Measurements from ENCODE around the gene TPRG1. TPM values are rescaled to one million over a fixed set of nuclear protein-coding genes. Genes with fewer than 3 reads are reported as not detected.

TPRG1 gene
- total and polyA plus RNA-seq, 2 donors (not counting 3 experiments of a cell fraction or from before 2014, with no cell fraction given): 0.30 TPM; not detected in 1

GRCh38 chr3:189308608-189309007, 136.8 kb downstream of the TPRG1 start:
- Histone ChIP-seq H2AFZ (ENCODE audit: low read depth, low read length) (no peak overlapping the region), H3K4me3 (replicated peaks in 1 of 3; ENCODE audit: insufficient read depth in 1 of 3, low read depth in 1 of 3, low read length in 3 of 3) (no peak overlapping the region), H3K9me3 (replicated peaks; ENCODE audit: control insufficient read depth, insufficient read depth, low read length) (no peaks in the 10 kb centered on the region), H3K36me3 (ENCODE audit: control insufficient read depth in 2 of 2, extremely low read depth in 1 of 2, insufficient read depth in 2 of 2, low read length in 2 of 2) (no peaks in the 10 kb centered on the region), H3K27me3 (ENCODE audit: control insufficient read depth in 2 of 2, insufficient read depth in 2 of 2, low read length in 2 of 2) (no peaks in the 10 kb centered on the region), H3K4me2 (ENCODE audit: insufficient read depth, low read length) (no peak overlapping the region), H3K9me1 (replicated peaks; ENCODE audit: control insufficient read depth, extremely low read depth, insufficient read depth, low read length) (no peaks in the 10 kb centered on the region), H3K27ac (ENCODE audit: insufficient read depth, low read depth, low read length) (no peak overlapping the region), H3K9ac (replicated peaks; ENCODE audit: extremely low read depth, insufficient read depth, low read length) (no peak overlapping the region), H3K4me1 (ENCODE audit: control insufficient read depth, extremely low read depth, insufficient read depth, low read length) (no peaks in the 10 kb centered on the region), H3K79me2 (ENCODE audit: control insufficient read depth, insufficient read depth, low read length) (no peaks in the 10 kb centered on the region), H4K20me1 (replicated peaks; ENCODE audit: control insufficient read depth, extremely low read depth, insufficient read depth, low read length) (no peaks in the 10 kb centered on the region)
- DNase-seq (ENCODE audit: low read depth, low spot score): no peak
- TF ChIP-seq POLR2AphosphoS5 (IDR thresholded peaks at IDR 0.05; ENCODE audit: insufficient read depth, low read depth, low read length): no peak
- TF ChIP-seq JUN (IDR thresholded peaks at IDR 0.05; ENCODE audit: borderline replicate concordance, insufficient read depth, insufficient read length, low read depth): no peak
- TF ChIP-seq POLR2A (IDR thresholded peaks at IDR 0.05; ENCODE audit: low read depth, low read length): no peak
- no peak for TF ChIP-seq FOS (IDR thresholded peaks at IDR 0.05; ENCODE audit: borderline replicate concordance, insufficient read depth, low read length)
- TF ChIP-seq MAX (IDR thresholded peaks at IDR 0.05; ENCODE audit: insufficient read depth, insufficient read length): no peak
- no peak for TF ChIP-seq GATA2 (IDR thresholded peaks at IDR 0.05; ENCODE audit: insufficient read depth, insufficient read length, low read depth, low read length)
- TF ChIP-seq CTCF (IDR thresholded peaks at IDR 0.05; ENCODE audit: extremely low read depth in 1 of 2, insufficient read depth in 1 of 2, low read depth in 1 of 2, low read length in 2 of 2): no peak
- no peak for TF ChIP-seq MYC (IDR thresholded peaks at IDR 0.05; ENCODE audit: low read depth, low read length)
- TF ChIP-seq EZH2 (IDR thresholded peaks at IDR 0.05; ENCODE audit: borderline replicate concordance, low read depth, low read length, severe bottlenecking): no peak
- dilution Hi-C loops (cut with MboI; ENCODE audit: extremely low pct_ligation_motif_present, low sequenced_read_pairs): no loop called here
- intact Hi-C loops (cut with micrococcal nuclease): no loop called here
- no peak for FAIRE-seq
- CTCF ChIA-PET: interaction anchor here (1.0 kb wide), 1 partner anchor 640 kb away, joined by 3 read pairs; no protein-coding TSS in a partner anchor
- POLR2A ChIA-PET: no interaction called here
- BruUV-seq (replicated peaks): no TSS peak

Data from endothelial cell of umbilical vein (primary cell).